GM19328 (cell line): ENCODE data around the gene DNAJA1.
A peak's percentile ranks its signal among the peaks of the same experiment; 100 is the strongest.

Source experiments
- ATAC-seq: cut with Tn5 transposase; IDR thresholded peaks from one replicate; pipeline ENCODE4 v1.9.1; 2021; ENCODE audit warnings: mild to moderate bottlenecking, moderate library complexity; ENCODE audit not compliant: unreplicated experiment

The DNAJA1 gene

DNA sequence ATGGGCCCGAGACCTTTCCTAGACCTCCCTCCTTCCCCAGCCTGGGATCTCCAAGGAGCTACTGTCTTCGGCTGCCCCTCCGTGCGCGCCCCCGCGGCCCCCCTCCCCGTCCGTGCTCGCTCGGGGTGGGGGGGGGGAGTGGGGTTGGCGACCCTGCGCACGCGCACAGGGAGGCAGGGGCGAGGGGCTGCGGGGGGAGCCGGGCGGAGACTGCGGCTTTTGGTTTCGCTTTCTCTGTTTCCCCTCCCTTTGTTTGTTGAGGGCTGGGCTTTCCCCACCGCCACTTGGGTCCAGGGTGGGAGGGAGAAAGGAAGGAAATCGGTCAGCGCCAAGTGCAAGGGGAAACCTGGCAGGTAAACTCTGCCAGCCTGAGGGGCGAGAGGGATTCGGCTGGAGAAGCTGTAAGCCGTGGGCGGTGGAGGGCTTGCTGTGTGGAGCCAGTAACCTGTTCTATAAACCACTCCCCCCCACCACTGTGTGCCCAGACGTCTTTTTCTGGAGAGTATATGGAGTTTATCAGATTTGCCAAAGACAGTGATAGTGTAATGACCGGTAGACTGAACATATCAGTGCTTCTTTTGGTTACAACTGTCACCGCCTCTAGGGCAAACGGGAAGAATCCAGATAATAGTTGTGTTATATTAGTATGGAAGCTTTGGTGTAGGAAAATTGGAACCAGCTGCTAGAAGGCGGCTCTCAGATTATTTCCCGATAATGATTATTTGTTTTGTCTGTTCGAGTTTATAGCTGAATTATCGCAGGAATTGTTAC, 684 bp downstream of the DNAJA1 start:
- ATAC-seq, result peak; percentile 34

DNA sequence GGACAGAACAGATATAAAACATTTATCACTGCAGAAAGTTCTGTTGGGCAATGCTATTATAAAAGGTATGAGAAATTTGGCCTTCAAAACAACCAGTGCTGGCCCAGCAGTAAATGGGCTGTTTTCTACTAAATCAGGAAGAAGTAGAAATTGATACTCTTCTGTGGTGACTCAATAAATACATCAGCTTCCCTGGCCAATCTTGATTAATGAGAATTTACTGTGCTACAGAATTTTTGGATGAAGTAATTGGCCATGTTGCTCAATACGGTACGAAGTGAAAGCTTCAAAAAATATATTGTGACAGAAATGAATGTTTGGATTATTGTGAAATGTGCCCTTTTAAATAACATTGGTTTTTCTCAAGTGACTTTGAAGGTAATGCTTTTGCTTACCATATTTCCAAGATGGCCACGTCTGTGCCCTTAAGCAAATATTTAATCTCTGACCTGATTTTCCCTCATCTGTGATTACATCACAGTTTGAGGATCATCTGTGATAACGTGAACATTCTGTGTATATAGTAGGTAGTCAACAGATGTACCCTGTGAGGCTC, 4.2 kb downstream of the DNAJA1 start:
- ATAC-seq, result no peak

DNA sequence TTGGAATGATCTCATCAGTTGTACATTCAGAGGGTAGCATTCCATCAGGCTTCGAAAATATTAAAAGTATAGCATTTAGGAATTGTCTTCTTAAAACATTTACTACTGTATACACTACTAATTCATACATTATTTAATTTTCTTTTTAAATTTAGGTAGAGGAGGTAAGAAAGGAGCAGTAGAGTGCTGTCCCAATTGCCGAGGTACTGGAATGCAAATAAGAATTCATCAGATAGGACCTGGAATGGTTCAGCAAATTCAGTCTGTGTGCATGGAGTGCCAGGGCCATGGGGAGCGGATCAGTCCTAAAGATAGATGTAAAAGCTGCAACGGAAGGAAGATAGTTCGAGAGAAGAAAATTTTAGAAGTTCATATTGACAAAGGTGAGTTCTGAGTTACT, 5.2 kb downstream of the DNAJA1 start:
- no peak for ATAC-seq

DNA sequence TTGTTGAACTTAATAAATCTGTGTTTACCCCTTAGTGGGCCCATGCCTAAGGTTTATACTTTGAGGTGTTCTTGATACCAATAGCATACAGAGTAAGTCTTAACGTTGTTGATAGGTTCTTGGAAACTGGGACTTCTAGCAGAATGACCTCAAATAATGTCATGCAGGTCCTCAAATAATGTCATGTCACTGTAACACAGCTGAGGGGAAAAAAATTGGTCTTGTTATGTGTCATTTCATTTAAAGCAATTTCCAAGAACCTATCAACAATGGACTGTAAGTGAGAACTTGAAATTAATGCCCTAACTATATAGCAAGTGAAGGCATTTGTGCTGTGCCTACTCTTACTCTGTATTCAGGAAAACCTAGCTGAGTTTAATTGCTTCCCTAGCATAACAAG, 7.2 kb downstream of the DNAJA1 start:
- no peak for ATAC-seq

DNA sequence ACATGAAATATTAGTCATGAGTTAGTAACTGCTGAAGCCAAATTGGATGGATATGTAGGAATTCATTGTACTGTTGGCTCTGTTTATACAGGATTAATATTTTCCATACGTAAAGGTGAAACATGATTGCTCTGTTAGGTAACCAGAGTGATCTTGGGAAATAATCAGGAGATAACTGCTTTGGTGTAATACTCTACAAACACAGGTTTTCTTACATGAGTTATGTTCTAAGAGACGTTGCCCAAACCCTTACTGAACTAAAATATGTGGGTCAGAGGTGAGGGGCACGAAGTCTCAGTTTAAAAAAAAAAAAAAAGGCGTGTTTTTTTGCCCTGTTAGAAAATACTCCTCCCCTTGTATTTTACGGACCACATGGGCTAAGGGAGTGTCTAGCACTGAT, 7.8 kb downstream of the DNAJA1 start:
- no peak for ATAC-seq

DNA sequence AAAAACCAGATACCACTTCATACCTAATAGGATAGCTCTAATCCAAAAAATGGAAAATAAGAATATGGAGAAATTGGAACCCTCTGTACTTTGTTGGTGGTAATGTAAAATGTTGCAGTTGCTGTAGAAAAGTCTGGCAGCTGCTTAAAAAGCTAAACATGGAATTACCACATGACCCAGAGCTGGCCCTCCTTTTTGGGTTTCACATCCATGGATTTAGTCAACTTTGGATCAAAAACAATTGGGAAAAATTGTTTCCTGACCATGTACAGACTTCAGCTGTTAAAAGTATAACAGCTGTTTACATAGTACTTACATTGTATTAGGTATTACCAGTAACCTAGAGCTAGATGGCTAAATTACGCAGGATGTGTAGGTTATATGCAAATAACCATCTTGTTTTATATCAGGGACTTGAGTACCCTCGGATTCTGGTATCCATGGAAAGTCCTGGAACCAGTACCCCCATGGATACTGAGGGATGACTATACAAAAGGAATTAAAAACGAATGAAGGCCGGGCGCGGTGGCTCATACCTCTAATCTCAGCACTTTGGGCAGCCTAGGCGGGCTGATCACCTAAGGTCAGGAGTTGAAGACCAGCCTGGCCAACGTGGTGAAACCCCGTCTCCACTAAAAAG, 15.8 kb downstream of the DNAJA1 start:
- ATAC-seq, result no peak

DNA sequence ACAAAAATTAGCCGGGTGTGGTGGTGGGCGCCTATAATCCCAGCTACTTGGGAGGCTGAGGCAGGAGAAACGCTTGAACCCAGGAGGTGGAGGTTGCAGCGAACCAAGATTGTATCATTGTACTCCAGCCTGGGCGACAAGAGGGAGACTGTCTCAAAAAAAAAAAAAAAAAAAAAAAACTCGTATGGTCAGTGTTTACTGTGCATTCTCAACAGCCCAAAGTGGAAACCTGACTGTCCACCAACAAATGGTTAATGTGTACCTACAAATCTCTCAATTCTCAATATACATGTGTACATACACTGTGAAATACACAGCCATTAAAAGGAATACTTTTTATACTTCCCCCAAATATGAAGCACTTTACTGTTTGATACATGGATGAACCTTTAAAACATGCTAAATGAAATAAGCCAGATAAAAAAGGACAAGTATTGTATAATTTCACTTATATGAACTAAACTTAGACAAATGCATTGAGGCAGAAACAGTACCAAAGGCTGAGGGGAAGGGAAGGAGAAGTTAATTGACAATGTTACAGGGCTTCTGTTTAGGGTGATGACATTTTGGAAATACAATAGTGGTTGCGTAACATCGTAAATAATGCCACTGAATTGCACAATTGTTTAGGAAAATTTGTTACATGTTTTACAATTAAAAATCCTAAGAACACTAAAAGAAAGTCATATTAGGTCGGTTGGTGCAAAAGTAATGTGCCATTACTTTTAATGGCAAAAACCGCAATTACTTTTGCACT, 16.5 kb downstream of the DNAJA1 start:
- ATAC-seq, result no peak

DNA sequence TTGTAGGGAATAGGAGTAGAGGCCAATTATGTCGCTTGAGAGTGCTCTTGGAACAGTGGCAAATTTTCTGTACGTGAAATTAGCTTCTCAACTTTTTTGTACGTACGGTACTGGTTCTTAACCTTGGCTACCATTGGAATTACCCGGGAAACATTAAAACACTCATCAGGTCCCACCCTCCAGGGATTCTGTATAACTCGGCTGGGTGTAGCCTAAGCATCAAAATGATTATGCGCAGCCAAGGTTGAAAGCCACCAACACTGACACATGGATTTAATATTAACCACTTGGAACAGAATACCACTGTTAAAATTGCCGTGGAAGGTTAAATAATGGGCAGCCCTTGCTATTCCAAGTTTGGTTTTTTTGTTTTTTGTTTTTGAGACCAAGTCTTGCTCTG, 17.4 kb downstream of the DNAJA1 start:
- no peak for ATAC-seq

DNA sequence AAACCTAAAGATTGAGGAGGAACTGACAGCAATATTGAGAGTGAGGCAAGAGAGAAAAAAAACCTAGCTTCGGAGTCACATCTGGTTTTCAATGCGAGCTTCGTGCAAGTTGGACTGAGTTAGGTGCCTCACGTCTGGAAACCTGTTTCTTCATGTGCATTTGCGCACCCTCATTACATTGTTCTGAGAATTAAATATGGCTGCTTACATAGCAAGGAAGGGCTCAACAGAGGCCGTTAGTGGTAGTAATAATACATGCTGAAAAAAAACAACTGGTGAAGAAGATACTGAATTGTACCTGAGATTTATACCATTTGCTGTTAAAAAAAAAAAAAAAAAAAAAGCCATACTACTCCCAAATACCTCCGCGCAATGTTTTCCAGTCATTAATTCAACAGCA, 18.6 kb downstream of the DNAJA1 start:
- ATAC-seq, result no peak

DNA sequence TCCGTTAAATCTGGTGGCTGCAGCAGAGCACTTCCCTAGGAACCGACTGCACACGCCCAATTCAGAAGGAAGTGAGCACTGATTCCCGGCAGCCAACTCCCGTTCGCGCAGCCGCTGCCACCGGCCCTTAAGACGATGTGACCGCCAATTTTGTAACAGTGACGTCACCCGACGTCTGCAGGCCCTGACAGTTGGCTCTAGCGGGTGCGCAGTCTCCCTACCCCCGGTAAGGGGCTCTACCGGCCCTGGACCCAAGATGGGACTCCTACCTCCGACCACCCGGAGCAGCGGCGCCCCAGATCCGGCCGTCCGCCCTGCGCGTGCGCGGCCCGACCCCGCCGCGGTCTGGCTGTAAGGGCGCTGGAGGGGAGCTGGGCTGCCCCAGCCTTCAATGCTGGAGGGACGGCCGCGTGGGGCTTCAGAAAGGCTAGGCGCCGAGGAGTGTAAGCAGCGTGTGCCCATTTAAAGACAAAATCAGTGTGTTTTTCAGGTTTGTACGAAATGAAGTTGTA, 19.1 kb downstream of the DNAJA1 start:
- peak; percentile 77 for ATAC-seq

DNA sequence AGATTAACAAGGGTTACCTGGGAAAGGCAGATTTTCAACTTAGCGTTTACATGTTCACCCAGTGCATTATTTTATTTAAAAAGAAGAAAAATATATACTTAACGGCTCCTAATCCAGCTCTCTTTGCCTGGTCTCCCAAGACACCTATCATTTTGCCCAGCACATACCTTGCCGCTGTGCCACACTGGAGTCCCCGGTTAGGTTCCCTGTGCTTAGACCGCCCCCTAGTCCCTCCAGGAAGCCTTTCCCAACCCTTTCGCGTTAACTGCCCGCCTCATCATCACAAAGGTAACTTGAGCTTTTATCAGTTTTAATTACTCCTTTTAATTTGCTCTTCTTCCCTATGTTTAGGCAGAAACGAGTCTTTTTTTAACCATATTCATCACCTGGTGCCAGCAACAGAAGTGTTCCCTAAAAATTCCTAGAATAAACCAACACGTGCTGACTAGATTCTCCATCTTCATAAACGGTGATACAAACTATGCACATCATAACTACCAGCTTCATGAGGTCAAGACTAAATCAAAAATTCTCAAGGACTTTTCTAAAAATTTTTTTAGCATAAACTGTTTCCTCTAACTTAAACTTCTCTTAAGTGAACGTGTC, 19.7 kb downstream of the DNAJA1 start:
- ATAC-seq, result no peak

DNA sequence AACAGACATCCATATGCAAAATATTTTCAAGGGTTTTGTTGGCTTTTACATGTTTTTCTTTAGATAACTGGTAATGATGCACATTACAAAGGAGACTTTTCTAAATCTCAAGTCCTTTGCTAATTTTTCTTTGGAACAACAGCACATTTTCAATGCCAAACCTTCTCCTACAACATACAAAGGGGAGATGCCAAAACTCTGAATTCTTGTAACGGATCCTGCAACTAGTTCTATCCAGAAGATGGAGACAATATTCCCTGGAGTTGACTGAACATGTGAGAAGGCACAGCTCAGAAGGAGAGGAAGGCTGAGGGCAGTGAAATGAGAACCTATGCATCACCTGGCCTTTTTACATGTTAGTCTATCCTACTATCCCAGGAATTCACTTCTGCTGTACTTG, 21.0 kb downstream of the DNAJA1 start:
- ATAC-seq, result no peak

DNA sequence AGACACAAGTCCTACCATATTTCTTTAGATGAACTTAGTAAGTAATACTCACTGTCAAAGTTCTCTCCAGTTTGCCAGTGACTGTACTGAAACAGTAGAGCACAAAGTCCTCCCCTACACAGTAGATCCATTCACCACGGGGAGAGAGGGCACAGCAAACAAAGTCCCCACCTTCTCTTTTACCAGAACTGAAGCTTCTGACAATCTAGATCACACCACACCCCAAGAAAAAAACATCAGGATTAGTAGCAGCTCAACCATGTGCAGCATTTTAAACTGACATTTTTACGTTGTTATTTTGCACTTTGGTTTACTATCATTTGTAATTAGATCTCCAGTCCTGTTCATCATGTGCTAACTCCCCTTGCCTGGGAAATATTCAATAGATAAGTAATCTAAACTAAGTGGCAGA, 23.0 kb downstream of the DNAJA1 start:
- ATAC-seq, result no peak

DNA sequence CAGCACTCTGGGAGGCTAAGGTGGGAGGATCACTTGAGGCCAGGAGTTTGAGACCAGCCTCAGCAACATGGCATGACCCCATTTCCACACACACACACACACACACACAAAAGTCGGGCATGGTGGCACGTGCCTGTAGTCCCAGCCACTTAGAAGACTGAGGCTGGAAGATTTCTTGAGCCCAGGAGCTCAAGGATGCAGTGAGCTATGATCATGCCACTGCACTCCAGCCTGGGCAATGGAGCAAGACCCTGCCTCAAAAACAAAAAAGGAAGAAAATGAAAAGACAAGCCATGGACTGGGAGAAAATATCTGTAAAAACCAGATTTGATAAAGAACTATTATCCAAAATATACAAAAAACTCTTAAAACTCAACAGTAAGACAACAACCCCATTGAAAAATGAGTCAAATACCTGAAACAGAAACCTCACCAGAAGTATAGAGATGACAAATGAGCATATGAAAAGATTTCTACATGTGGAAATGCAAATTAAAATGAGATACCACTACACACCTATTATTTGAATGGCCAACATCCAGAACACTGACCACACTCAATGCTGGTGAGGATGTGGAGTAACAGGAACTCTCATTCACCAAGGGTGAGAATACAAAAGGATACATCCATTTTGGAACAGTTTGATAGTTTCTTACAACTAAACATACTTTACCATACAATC, 24.7 kb downstream of the DNAJA1 start:
- ATAC-seq, result no peak

DNA sequence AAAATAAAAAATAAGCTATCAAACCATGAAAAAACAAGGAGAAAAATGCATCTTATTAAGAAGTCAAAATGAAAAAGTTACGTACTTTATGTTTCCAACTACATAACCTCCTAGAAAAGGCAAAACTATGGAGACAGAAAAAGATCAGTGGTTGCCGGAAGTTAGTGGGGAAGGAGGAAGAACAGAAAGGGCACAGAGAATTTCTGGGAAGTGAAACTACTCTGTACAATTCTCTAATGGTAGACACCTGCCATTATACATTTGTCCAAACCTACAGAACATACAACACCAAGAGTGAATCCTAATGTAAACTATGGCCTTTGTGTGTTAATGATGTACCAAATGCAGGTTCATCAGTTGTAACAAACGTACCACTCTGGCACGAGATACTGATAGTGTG, 26.1 kb downstream of the DNAJA1 start:
- no peak for ATAC-seq

DNA sequence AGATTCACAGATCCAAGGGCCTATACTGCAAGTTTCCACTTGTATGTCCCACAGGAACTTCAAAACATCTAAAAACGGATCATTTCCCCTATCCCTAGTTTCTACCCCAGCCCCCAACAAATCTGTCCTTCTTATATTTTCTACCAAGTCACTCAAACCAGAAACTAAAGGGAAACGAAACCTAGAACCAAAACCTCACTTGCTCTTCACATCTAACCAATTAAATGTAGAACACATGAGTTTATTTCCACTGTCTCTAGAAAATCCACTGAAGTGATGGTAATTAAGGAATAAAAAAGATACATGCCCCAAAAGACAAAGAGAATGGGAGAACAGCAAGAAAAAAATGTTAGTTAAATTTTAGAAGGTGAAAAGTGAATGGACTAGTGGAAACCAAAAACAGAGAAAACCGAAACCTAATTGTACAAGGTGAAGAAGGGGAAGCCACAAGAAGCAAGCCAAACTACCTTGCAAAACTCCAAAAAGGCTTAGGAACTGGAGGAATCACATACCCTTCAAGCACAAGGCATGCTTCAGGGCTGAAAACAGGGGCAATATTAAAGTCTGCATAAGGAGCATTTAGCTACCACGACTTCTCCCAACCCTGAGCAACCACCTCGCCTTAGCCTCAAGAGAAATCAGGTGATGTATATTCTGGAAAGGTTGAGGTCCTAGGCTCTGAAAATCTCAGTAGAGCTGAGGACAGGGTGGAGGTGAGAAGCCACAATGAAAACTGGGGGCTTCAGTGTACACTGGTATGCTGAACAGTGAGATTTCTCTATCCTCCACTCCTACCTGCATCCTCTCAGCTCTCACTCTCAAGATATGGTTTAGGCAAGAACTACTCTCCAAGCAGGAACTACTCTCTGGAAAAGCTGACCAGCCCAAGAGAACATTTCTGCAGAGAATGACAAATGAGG, 40.3 kb downstream of the DNAJA1 start:
- peak; percentile 60 for ATAC-seq

DNA sequence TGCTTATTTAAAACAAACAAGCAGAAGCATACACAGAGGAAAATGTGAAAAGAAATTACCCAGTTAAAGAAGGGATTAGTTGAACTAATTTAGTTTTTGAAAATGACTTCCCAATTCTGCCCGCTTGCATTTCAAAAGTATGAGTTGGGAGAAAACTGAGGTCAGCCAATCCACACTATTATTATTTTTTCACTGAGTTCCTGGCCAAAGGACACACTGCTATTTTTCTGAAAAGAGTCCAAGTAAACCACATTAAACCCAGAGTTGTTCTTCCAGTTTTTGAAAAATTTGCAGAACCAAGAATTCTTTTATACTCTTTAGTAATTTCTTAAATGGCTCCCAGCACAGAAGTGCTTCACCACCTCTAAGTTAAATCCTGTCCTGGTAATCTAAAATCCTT, 43.9 kb downstream of the DNAJA1 start:
- no peak for ATAC-seq

DNA sequence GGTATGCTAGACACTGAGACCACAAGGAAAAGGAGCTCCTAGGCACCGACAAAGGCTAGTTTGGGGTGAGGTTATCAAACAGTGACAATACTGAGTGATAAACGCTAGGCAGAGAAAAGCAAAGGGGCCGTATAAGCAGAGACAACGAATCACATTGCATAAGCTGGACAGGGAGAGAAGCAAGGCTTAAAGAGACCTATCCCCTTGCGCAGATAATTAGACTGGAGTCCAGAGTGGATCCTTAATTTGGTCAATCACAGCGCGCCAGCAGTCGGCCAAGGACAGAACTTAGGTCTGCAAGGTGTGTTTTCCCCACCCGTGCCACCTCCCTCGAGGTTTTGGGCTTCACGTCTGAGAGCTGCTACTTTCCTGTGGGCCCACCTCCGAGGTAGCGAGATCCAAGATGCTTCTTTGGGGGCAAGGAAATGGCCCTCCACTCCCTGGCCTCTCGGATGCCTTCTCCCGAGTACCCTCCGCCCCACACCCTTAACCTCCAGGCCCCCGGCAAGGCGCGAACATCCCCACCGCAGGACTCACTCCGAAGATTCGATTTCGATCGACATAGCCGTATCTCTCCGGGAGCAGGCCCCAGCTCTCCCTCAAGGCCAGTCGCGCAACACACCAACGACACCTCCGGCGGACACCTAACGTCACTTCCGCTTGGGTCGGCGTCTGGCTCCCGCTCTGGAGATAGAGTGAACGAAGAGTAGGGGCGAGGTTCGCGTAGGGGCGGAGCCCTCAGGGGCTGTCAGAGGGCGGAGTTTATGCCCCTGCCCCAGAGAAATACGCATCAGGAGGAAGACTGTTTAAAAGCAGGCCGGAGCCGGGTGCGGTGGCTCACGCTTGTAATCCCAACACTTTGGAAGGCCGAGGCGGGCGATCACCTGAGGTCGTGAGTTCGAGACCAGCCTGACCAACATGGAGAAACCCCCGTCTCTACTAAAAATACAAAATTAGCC, 51.3 kb downstream of the DNAJA1 start, which contains the start of gene SMU1:
Gene SMU1, minus strand, starts transcription at position 629 of the 959 bp plus-strand sequence. Its CDS starts 66 bp downstream, at position 563.
- peak; percentile 99 for ATAC-seq
